Measurements from ENCODE around the gene KCNIP3.

DNA sequence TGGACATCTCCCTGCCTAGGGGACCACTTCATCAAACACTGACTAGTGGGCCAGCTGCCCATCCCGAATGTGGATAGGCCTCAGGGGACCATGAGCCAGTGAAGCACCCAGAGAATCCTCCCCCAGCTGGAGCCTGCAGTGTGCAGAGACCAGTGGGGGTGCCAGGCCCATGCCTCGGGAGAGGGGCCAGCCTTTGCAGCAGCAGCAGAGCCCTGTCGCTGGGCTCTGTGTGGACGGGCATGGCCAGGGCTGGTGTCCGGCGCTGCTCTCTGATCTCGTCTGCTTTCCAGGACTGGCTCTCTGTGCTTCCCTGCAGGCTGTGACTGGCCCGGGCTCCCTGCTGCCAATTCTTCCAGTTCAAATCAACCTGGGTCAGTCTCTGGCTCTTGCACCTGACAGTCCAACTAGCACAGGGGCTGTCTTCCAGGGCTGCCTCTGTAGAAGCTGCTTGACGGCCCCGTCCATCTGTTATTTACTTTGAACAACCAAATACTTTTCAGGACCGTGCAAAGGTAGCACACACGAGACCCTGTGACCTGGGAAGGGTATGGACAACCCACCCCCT lies 11.4 kb downstream of the KCNIP3 start:
- TF ChIP-seq, protein P1, sequence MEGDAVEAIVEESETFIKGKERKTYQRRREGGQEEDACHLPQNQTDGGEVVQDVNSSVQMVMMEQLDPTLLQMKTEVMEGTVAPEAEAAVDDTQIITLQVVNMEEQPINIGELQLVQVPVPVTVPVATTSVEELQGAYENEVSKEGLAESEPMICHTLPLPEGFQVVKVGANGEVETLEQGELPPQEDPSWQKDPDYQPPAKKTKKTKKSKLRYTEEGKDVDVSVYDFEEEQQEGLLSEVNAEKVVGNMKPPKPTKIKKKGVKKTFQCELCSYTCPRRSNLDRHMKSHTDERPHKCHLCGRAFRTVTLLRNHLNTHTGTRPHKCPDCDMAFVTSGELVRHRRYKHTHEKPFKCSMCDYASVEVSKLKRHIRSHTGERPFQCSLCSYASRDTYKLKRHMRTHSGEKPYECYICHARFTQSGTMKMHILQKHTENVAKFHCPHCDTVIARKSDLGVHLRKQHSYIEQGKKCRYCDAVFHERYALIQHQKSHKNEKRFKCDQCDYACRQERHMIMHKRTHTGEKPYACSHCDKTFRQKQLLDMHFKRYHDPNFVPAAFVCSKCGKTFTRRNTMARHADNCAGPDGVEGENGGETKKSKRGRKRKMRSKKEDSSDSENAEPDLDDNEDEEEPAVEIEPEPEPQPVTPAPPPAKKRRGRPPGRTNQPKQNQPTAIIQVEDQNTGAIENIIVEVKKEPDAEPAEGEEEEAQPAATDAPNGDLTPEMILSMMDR (conservative IDR thresholded peaks at IDR 0.05; ENCODE audit: low read depth, low read length), result no peak
- TF ChIP-seq EZH2phosphoT487 (IDR thresholded peaks at IDR 0.05; ENCODE audit: borderline replicate concordance, low read length) (no peak), EZH2 (IDR thresholded peaks at IDR 0.05; ENCODE audit: low read length, unreplicated experiment) (no peak)
